HG03558 (cell line): ENCODE measurements around the gene JAM2.
"Not testable (repeated sequence)": the region's sequence is repeated elsewhere in the genome, so short reads cannot be mapped to it uniquely, and the experiment has no call there.

ENCODE experiments used
- ATAC-seq: cut with Tn5 transposase; IDR thresholded peaks from one replicate; pipeline ENCODE4 v1.9.1; 2021; ENCODE audit warnings: moderate number of reproducible peaks; ENCODE audit not compliant: unreplicated experiment; ENCODE audit errors: extremely low read depth

The JAM2 gene, protein sequence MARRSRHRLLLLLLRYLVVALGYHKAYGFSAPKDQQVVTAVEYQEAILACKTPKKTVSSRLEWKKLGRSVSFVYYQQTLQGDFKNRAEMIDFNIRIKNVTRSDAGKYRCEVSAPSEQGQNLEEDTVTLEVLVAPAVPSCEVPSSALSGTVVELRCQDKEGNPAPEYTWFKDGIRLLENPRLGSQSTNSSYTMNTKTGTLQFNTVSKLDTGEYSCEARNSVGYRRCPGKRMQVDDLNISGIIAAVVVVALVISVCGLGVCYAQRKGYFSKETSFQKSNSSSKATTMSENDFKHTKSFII

DNA sequence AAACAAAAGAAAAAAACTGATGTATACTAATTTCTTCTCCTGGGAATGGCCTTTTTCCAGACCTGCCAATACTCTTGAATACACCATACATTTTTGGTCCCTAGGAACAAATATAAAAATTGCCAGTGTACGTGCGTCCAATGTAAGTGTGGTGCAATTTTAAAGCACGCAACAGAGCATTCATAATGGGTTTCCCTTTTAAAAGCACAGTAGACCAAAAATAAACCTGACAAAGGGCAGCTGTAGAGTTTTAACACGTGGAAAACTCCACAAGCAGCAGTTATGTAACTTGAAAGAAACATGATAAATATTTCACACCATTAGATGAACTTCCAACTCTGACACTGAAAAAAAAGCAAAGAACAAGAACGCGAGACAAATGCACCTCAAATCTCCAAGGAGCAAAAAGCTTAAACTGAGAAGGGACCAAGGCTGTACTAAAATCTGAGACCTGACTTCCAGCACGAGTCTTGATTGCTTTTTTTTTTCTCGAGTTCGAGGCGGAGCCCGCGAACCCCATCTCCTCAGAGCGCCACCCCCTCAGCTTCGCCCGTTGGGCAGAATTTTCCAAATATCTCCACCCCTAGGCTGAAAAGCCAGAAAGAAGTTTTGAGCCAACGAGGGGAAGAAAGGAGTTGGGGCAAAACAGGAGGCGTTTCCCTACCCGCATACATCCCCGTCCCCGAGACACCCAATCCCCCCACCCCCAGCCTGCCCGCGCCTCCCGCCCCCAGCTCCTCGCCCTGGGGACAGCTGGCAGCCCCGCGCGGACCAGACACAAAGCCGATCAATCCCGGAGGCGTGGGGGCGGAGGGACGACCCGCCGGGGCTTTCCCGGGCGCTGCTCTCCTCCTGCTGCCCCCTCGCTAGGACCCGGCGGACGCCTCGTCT, at the start of gene JAM2:
Gene JAM2 (plus strand): TSS at position 599 of the 891 bp plus-strand sequence. CDS start 564 bp downstream, outside the sequence.
- no peak for ATAC-seq

DNA sequence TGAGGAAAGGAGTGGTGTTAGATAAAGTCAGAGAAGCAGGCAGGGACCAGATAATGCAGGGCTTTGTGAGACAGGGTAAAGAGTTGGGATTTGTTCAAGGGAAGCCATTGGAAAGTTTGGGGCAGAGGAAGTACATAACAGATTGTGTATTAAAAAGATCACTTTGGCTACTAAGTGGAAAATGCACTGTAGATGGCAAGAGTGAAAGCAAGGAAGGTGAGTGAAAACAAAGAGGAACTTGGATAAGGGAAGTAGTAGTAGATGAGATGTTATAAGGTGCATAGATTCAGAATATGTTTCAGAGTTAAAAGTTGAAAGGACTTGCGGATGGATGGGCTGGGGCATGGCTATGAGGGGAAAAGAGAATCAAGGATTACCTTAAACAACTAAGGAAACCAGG, 49.2 kb upstream of the JAM2 start:
- no peak for ATAC-seq

DNA sequence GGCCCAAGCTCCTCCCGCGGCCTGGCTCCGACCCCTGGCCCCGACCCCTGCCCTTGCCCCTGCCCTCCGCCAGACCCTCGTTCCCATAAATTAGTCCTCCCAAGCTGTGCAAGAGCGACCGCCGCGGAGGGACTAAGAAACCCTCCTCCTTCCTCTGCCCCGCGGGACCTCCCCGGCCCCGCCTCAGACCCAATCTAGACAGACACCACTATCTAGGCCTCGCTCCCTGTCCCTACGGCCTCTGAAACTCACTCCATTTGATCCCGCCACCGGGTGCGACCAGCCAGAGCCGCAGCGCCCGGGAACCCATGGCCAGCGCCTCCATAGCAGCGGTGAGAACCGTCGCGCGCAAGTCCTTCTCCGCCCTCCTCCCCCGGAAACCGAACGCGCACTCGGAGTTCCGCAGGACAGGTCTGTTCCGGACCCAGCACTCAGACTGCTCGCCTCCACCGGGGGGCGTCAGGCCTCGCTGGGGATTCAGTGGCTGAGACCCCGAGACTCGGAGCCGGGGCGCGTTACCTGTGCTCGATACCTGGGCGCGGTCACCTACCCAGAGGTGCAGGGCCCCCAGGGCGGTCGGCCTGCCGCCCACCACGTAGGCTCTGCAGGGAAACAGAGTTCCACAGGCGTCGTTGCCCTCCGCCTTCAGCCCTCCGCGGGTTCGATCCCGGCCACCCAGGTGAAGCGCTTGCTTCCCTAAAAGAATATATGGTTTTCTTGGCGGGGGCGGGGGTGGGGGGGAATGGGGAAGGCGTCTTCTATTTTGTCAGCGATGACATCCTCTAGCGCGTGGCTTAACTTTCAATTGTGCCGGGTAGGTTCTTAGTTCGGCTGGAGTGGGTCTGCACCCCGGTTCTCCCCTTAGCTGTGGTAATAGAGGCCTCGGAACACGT, 31.7 kb upstream of the JAM2 start, which contains the start of gene MRPL39:
Gene MRPL39 (minus strand): TSS at position 331 of the 893 bp plus-strand sequence. CDS start 6 bp downstream, at position 325.
- ATAC-seq, result peak; percentile 81

DNA sequence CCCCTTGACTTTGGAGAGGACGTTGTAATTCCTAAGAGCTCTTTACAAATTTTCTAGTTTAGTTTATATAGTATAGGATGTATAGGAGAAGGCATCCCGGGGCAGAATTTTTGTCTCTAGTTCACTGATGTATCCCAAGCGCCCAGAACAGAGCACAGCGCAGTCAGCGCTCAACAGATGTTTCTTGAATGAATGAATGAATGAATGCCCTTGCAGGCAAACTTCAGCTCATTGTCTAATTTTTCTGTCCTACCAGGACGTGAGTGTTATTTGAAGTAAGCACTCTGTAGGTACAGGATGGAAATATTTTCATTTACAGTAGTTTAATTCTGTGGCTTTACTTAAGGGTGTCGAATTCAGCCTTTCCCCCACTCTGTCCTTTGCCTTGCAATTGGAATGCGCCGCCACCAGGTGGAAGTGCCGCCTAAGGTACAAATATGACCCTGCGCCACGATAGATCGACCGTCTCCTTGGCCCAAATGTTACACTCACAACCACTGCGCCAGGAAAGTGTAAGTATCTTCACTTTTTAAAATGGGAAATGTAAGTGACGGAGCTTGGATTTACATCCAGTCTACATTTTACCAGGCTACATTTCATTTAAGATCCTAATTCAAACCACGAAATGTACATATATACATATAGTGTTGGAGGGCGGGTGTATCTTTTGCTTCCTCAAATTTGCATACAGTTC, 30.9 kb upstream of the JAM2 start:
- peak; percentile 66 for ATAC-seq

DNA sequence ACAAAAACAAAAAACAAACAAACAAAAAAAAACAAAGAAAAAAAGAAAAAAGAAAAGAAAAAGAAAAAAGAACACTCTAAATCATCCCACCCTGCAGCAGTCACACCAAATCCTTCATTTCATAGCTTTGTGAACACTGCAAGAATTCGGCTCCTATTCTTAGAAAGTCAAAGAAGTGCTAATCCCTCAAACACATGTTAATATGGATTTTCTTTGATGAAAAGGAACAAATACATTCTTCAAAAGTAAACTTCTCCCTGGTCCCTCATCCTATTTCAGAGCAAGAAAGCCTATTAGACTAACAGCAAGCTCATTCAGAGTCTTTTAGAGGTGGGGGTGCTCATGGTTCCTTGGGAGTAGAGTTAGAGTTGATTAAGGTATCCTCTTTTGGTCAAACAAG, 24.6 kb upstream of the JAM2 start:
- no peak for ATAC-seq

DNA sequence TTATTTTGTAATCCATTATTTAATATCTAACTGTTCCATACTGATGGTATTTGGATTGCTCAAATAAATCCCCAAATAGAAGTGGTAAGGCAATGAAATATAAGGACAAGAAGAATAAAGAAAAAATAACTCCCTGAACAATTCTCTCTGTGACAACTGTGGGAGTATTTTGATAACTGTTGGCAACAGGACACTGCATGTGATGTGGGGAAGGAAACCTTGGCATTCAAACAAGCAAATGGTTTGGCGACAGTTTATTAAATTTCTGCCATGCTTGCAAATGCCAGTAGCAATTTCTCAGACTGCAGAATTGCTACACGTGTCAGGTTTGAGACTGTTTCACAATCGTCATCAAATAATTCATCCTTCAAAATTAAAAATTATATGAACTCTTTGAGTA, 23.2 kb upstream of the JAM2 start:
- ATAC-seq, result no peak

DNA sequence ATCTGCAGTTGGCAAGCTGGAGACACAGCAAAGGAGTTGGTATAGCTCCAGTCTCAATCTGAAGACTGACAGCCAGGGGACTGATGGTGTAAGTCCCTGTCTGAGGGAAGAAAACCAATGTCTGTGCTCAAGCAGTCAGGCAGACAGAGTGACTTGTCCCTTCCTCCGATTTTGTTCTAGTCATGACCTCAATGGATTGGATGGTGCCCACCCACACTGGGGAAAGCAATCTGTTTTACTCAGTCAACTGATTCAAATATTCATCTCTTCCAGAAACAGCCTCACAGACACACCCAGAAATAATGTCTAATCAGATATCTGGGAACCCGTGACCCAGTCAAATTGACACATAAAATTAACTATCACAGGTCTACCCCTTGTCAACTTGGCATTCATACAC, 19.9 kb upstream of the JAM2 start:
- ATAC-seq, result no peak

DNA sequence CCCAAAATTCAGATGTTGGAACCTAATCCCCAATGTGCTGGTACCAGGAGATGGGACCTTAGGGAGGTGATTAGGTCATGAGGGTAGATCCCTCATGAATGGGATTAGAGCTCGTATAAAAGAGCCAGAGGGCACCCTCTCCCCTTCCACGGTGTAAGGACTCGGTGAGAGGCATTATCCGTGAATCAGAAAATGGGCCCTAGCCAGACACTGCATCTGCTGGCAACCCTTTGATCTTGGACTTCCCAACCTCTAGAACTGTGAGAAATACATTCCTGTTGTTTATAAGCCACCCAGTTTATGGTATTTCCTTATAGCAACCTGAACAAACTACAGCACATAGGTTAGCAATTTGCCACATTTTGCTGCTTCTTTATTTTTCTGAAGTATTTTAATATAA, 14.5 kb upstream of the JAM2 start:
- ATAC-seq, result no peak

DNA sequence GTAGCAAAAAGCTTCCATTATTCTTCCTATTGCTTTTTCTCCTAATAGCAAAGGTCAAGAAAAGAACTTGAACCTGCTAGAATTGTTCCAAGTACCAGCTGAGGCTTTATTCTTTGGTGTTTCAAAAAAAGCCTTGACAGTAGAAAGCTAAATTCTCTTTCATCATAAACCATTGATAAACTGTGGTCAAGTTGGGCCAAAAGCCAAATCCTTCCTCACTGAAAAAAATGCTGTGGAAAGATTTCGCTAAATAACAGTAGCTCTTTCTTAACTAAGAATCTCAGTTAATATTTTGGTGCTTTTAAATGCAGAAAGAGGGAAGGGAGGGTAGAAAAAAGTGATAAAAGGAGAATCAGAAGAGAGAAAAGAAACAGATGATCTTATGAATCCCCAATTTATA, 14.0 kb upstream of the JAM2 start:
- ATAC-seq, result no peak

DNA sequence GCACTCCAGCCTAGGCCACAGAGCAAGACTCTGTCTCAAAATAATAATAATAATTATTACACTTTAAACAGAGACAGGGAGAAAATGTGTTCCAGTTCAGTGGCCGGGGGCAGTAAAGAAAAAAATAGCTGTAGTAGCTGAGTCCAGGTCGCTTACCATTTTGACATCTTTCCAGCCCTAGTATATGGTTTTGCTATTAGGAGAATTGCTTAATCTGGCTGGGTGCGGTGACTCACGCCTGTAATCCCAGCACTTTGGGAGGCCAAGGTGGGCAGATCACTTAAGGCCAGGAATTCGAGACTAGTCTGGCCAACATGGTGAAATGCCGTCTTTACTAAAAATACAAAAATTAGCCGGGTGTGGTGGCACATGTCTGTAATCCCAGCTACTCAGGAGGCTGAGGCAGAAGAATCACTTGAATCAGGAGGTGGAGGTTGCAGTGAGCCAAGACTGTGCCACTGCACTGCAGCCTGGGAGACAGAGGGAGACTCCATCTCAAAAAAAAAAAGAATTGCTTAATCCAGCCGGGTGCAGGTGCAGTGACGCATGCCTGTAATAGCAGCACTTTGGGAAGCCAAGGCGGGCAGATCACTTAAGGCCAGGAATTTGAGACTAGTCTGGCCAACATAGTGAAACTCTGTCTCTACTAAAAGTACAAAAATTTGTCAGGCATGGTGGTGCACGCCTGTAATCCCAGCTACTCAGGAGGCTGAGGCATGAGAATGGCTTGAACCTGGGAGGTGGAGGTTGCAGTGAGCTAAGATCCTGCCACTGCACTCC, 13.1 kb upstream of the JAM2 start:
- ATAC-seq, result not testable (repeated sequence)

DNA sequence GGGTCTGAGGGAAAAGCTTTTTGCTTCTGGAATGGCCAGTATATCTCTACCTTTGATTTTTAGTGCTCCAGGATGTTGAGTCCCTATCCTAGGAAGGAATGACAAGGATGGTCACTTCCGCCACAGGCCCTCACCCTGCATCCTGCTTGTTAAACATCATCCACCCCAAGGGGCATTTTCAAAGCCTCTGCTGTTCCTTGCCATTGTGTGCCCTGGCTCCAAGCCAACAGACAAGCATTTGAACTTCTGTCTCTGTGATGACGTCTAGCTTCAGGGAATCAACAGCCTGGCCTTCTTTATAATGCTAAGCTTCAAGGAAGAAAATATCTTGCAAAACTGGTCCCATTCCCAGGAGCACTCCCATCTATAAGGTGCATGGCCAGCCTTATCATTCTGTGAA, 12.3 kb upstream of the JAM2 start:
- ATAC-seq, result no peak

DNA sequence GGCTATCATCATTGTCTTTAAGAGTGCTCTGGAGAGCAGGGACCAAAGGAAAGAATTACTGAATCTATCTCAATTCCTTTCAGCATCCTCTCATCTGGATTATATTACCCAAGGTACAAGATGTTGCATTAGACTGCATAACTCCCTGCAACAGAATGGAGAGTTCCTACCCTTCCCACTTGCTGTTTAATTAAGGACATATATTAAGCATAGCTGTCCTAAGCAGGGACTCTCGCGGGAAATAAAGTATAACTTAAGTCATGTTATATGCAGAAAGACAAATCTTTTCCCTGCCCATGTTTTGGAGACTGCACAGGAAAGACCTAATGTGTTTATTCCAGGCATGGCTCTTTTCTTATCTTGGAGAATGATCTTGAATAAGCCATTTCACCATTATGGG, 6.8 kb upstream of the JAM2 start:
- ATAC-seq, result no peak

DNA sequence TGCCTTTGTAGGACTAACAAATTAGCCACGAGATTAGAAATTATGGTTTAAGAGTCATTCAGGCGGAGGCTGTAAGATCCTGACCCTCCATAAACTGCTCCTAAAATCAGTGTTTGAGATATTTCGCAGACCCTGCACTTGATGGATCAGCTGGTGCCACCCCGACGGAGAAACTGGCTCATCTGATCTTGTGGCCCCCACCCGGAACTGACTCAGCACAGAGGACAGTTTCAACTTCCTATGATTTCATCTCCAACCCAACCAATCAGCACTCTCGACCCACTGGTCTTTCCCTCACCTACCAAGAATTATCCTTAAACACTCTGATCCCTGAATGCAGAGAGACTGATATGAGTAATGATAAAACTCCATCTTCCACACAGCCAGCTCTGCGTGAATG, 3.7 kb upstream of the JAM2 start:
- no peak for ATAC-seq

DNA sequence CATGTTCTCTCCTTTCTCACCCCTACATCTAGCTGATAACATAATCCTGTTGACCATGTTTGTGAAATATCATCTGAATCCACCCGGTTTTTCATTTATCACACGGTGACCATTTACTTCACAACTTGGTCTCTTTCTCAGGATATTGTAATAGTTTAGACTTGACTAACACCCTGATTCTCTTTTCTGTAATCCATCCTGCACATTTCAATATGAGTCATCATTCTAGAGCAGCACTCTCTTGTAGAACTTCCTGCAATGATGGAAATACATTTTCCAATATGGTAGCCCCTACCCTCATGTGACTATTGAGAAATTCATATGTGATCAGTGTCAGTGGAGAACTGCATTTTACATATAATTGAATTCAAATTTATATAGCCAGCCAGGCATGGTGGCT, 2.3 kb upstream of the JAM2 start:
- no peak for ATAC-seq

DNA sequence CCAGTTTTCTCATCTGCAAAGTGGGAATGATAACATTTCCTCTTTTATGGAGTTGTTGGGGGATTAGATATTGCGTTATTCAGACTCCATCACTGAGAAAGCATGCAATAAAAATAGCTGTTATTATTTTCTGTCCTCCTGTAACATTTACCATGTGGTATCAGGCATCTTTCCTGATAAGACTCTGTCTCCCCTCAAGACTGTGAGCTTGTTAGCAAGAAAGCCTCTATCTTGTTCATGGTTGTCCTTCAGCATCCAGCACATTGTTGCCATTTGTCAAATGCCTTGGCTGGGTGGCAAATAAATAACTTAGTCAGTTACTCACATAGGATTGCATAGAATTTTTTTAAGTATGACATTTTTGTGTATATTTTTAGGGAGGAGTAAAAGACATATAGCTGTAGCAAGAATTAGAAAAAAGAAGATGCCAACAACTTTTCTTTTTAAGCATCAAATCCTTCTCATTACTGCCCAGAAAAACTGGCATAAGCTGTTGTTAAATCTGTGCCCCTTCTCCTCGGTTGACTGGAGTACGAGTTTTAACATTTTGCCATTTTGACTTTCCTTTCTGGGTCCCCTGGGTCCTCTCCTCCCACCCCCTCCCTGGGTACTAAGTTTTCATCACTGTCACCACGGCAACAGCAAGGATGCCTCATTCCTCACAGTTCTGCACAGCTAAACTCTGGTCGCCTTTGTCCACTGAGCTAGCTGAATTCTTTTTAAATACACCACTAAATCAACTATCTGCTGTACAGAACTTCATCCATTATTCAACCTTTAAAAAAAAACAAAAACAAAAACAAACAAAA, 1.0 kb upstream of the JAM2 start:
- no peak for ATAC-seq

DNA sequence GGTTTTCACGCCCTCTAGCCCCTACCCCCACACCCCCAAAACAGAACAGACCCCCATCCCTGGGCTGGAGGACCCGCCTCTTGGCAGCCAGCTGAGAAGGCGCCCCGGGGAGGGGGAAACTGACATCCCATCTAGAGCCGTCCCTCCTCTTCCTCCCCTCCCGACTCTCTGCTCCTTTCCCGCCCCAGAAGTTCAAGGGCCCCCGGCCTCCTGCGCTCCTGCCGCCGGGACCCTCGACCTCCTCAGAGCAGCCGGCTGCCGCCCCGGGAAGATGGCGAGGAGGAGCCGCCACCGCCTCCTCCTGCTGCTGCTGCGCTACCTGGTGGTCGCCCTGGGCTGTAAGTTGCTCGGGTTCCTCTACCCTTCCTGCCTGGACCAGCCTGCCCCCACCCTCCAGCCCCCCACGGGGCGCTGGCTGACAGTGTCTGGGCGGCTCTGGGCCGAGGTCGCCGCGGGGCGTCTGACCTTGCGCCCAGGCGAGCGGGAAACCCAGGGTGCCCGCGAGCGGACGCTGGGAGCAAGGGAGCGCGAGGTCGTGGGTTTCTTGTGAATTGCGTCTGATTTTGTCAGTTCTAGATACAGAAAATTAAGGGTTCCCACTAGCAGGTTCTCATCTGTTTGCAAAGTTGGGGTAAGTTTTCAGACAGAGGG, 618 bp downstream of the JAM2 start:
- ATAC-seq, result peak; percentile 45

DNA sequence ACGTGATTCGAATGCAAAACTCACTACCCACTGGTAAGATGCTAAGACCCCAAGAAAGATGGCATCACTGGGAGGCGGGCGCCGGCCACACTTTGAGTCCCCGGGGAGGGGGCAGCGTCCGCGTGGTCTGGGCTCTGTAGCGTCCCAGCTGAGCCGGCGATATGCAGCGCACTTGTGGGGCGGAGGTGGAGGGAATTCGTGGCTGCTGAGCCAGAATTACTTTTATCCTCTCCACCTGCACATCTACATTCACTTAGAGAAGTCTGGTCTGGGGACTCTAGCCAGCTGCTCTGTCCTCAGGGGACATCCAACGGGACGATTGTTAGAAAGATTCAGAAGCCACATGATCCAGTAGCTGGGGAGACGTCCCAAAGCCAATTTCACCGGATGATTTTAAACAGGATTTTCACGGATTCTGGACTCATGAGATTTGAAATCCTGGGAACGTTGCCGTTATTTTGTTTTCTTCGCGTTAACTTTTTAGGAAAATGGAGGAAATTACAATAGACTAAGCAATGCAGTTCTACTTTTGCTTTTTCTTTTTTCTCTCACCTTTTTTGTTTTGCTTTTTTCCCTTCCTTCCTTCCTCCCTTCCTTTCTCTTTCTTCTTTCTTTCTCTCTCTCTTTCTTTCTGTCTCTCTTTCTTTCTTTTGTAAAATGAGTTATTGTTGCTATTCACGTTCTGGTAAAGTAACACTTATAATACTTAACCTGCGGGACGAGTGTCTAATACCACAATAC, 1.3 kb downstream of the JAM2 start:
- ATAC-seq, result no peak
